AG10803 (cell line): ENCODE measurements around the gene TH.

Source experiments
- DNase-seq: peaks from one replicate; pipeline ENCODE4 v3.0.0; 2010; ENCODE audit warnings: low read depth
- H3K4me3 ChIP-seq: 2 replicates; pipeline ENCODE4 v1.5.1; 2011; ENCODE audit warnings: mild to moderate bottlenecking, low read length, control low read depth
- CTCF ChIP-seq: conservative IDR thresholded peaks from 2 replicates; pipeline ENCODE4 v1.5.1; 2011; ENCODE audit warnings: mild to moderate bottlenecking, low read length, control low read depth, inconsistent platforms

The TH gene

DNA sequence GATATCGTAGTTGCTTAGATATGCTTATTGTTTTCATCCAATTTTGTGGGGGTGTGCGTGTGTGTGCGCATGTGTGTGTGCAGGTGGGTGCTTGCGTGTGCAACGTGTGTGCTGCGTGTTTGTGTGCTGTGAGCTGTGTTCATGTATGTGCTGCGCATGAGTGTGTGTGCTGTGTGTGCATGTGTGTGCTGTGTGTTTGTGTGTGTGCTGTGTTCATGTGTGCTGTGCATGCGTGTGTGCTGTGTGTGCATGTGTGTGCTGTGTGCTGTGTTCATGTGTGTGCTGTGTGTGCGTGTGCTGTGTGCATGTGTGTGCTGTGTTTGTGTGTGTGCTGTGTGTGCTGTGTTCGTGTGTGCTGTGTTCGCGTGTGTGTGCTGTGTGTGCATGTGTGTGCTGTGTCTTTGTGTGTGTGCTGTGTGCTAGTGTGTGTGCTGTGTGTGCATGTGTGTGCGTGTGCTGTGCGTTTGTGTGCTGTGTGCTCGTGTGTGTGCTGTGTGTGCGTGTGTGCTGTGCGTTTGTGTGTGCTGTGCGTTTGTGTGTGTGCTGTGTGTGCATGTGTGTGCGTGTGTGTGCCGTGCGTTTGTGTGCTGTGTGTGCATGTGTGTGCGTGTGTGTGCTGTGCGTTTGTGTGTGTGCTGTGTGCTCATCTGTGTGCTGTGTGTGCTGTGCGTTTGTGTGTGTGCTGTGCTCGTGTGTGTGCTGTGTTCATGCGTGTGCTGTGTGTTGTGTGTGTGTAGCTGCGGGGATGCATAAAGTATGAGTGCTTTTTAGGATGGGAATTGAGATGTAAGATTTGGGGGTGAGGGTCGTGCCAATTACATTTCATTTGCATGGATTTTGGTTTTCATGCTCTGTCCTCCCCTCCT, 40.0 kb downstream of the TH start:
- no peak overlapping the region for H3K4me3 ChIP-seq
- no peak for TF ChIP-seq CTCF
- DNase-seq = no peak

DNA sequence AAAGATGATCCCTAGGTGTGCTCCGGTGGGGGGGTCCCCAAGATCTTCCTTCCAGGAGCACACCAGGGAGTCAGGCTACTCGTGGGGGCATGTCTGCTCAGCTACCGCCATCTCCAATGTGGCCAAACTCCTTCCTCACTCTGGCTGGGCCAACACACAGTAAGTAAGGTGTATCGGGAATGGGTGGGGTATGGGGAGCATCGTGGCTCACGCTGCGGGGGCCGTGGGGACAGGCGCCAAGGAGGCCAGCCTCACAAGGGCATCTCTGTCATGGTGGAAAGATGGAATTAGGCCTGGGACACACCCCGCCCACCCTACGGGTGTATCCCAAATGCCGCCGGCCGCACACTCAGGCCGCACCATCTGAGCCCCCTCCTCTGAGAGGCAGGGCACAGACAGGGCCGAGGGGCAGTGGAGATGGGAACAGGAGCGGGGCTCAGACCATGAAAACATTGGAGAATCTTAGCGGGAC, 40.7 kb downstream of the TH start:
- H3K4me3 ChIP-seq = no peak overlapping the region
- no peak for DNase-seq
- TF ChIP-seq CTCF = no peak

- no peak for TF ChIP-seq CTCF
- no peak overlapping the region for H3K4me3 ChIP-seq
- DNase-seq = no peak
Measured at GRCh38 chr11:2129699-2130366, 41.8 kb downstream of the TH start.

- no peak for TF ChIP-seq CTCF
- DNase-seq = no peak
- H3K4me3 ChIP-seq = no peak overlapping the region
Measured at GRCh38 chr11:2129308-2129698, 42.3 kb downstream of the TH start.

DNA sequence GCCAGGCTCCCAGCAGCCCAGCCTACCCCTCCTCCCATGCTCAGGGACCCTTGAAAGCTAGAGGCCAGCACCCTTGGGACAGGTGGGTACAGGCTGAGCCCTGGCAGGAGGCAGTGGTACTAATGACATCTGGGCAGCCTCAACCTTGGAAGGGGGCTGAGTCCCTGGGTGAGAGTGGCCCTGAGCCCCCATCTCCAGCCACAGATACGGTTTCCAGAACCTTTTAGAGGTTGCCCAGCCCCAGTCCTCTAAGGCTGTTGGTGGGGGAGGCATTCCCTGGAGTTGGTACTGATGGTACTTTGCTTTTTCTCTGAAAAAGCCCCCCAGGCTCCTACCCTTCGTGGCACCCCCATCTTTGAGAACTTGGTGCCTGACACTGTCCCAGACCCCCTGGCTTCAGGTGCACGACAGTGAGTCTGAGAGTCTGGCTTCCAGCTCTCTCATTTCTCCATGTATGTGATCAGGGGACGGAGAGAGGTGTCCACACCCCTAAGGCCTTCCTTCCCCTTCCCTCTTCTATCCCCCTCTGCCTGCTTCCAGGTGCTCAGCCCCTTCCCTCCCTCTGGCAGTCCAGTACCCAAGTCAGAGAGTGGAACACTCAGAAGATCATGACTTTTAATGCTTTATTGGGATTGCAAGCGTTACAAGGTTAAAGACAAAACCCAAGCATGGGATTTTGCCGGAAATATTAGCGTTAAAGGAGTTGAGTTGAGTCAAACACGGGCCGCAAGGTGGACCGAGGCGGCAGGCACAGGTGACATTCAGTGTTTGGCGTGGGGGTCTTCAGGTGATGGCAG, 42.9 kb downstream of the TH start:
- no peak for DNase-seq
- H3K4me3 ChIP-seq = no peak overlapping the region
- no peak for TF ChIP-seq CTCF

DNA sequence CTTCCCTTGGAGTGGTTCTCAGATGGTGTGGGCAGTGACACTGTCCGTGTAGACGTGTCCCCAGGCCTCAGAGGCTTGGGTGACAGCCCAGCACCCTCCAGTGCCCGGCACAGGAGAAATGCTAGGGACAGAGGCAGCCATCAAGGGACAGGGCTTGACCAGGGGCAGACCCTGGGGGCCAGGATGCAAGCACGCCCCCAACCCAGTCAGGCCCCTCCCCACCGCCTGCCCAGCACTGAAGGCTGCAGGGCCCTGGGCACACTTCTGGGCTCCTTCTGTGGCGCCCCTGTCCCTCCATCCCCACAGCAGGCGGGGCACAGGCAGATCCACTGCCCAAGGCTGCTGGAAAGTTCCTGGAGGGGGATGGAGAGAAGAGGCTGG, 43.5 kb downstream of the TH start:
- TF ChIP-seq CTCF = no peak
- H3K4me3 ChIP-seq = no peak overlapping the region
- DNase-seq = no peak
